Activated gamma-delta T cell (primary cell): ENCODE data around the gene DOP1B.
"Not testable (repeated sequence)": the region's sequence is repeated elsewhere in the genome, so short reads cannot be mapped to it uniquely, and the experiment has no call there.

Experiments
- DNase-seq: peaks from one replicate; lab custom pipeline; 2025; lab: John Stamatoyannopoulos, UW

The DOP1B gene

GRCh38 chr21:36139791-36140190, 16.8 kb upstream of the DOP1B start:
- not testable (repeated sequence) for DNase-seq

GRCh38 chr21:36141513-36141925, 15.1 kb upstream of the DOP1B start:
- DNase-seq = peak; percentile 32

- not testable (repeated sequence) for DNase-seq
These were observed 12.4 kb upstream of the DOP1B start for GRCh38 chr21:36144233-36144632.

- DNase-seq = no peak
These were observed 11.4 kb upstream of the DOP1B start for GRCh38 chr21:36145259-36145658.

DNA sequence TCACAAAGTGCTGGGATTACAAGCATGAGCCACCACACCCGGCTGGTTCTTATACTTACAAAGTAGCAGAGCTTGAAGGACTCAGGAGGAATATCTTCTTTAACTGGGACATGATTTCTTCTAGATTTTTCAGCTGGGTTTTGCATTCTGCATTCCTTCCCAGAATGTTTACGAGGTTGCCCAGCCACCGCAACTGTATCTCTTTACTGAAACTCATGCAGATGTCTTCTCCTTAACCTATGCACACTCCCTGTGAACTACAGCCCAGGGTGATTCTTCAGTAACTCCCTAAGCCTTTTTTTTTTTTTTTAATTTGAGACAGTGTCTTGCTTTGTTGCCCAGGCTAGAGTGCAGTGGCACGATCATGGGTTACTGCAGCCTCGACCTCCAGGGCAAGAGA, 8.7 kb upstream of the DOP1B start:
- DNase-seq = no peak

DNA sequence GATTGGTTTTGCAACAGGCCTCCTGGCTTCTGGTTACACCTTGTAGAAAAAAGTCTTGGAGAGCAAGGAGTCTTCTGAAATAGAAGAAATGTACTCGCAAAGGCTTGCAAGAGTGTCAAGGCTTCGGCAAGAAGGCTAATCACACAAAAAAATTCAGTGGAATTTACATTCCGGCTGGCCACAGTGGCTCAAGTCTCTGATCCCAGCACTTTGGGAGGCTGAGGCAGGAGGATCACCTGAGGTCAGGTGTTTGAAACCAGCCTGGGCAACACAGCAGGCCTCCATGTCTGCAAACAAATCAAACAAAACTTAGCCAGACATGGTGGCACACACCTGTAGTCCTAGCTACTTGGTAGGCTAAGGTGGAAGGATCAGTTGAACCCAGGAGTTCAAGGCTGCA, 7.7 kb upstream of the DOP1B start:
- no peak for DNase-seq

DNA sequence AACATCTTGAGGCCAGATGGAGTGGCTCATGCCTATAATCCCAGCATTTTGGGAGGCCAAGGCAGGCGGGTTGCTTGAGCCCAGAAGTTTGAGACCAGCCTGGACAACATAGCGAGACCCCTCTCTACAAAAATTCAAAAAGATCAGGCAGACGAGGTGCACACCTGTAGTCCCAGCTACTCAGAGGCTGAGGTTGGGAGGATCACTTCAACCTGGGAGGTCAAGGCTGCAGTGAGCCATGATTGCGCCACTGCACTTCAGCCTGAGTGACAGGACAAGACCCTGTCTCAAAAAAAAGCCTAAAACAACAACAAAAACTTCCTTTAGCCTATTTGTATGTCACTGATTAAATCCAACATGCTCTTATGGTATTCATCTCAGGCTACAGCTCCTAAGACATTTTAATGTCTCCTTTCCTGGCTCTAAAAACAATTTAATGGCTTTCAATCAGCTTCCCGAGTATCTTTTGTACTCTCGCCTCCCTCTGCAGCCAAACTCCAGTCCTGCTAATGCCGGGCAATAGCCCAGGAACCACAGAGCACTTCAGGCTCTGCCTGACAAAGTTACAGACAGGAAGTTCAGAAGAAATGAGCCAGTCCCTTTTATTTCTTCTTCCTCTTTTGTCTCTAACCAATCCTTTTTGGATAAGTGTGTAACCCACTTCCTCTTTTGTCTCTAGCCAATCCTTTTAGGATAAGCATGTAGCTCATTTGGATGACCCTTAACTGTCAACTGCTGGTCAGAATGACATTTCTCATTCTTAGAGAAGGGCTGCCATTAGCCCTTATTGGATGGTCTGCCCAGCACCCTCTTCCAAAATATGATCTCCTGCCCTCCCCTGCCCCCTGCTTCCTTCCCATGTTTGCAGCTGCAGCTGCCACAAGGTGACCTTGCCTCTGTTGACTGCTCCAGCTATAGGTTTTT, 6.6 kb upstream of the DOP1B start:
- no peak for DNase-seq

GRCh38 chr21:36155603-36156338, 853 bp upstream of the DOP1B start:
- no peak for DNase-seq

GRCh38 chr21:36156339-36156814, 247 bp upstream of the DOP1B start:
- peak; percentile 100 for DNase-seq

GRCh38 chr21:36159356-36159921, 2.8 kb downstream of the DOP1B start:
- DNase-seq = no peak

GRCh38 chr21:36160850-36161178, 4.2 kb downstream of the DOP1B start:
- DNase-seq = no peak

DNA sequence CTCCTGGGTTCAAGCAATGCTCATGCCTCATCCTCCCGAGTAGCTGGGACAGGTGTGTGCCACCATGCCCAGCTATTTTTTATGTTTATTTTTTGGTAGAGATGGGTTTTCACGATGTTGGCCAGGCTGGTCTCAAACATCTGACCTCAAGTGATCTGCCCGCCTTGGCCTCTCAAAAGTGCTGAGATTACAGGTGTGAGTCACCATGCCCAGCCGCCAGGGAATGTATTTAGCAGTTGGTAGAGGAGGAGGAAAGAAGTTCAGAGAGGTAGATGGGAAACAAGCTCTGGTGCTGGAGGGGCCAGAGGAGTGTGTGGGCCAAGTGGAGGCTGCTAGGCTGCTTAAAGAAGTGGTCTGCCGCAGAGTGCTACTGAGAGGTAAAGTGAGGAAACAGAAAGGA, 6.0 kb downstream of the DOP1B start:
- no peak for DNase-seq

- no peak for DNase-seq
These were observed 7.4 kb downstream of the DOP1B start for GRCh38 chr21:36163750-36164741.

- DNase-seq = no peak
These were observed 8.7 kb downstream of the DOP1B start for GRCh38 chr21:36165356-36165755.

DNA sequence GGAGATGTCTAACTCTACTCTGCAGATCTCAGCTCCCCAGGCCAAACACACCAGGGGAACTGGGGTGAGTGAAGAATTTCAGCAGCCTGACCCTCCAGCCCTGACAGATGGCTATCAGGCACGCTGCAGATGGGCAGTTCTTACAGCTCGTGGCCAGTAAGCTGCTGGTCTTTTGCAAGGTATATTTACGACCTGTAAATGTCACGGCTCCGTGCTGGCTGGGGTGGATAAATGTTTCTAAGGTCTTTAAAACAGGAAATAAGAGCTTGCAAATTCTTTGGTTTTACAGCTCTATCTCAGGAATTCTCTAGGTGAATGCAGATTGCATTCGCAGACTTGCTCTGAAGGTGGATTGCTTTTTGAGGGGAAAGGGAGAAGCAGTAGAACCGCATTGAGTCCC, 10.1 kb downstream of the DOP1B start:
- DNase-seq = no peak

GRCh38 chr21:36167541-36167940, 10.9 kb downstream of the DOP1B start:
- no peak for DNase-seq

GRCh38 chr21:36169470-36170128, 13.0 kb downstream of the DOP1B start:
- no peak for DNase-seq

GRCh38 chr21:36170823-36171222, 14.2 kb downstream of the DOP1B start:
- no peak for DNase-seq

GRCh38 chr21:36171336-36171735, 14.7 kb downstream of the DOP1B start:
- DNase-seq = no peak

- no peak for DNase-seq
These were observed 15.2 kb downstream of the DOP1B start for GRCh38 chr21:36171741-36172331.

DNA sequence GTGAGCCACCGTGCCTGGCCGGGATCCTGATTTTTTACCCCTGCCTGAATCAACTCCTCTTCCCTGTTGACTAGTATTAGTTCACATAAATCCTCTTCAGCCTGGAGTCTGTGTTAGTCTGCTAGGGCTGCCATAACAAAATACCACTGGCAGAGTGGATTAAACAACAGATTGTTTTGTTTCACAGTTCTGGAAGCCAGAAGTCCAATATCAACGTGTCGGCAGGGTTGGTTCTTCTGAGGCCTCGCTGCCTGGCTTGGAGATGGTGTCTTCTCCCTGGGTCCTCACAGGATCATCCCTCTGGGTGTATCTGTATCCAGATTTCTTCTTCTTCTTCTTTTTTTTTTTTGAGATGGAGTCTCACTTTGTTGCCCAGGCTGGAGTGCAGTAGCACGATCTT, 18.2 kb downstream of the DOP1B start:
- DNase-seq = no peak
